Central memory CD8-positive, alpha-beta T cell (primary cell): ENCODE results near the gene KLF7.
"Not testable (repeated sequence)": the region's sequence is repeated elsewhere in the genome, so short reads cannot be mapped to it uniquely, and the experiment has no call there.

Source experiments
- ATAC-seq: fragments of 150-1000 bp; cut with Tn5 transposase; replicated peaks from 2 replicates; pipeline ENCODE4 v1.10.0; 2022; ENCODE audit warnings: mild to moderate bottlenecking, moderate FRiP score, moderate number of reproducible peaks; ENCODE audit not compliant: poor library complexity, severe bottlenecking; ENCODE audit errors: extremely low read depth
- DNase-seq, 2 donors: peaks; one replicate each; pipeline ENCODE4 v3.0.0; 2021; ENCODE audit warnings: low spot score in 2 of 2
- H3K27ac Mint-ChIP-seq: one replicate; pipeline ENCODE4 v1.8.0; 2022; ENCODE audit warnings: low read depth, mild to moderate bottlenecking, moderate library complexity, mixed read lengths
- H3K27me3 Mint-ChIP-seq: one replicate; pipeline ENCODE4 v1.8.0; 2022; ENCODE audit warnings: mixed read lengths
- H3K36me3 Mint-ChIP-seq: one replicate; pipeline ENCODE4 v1.8.0; 2022; ENCODE audit warnings: mild to moderate bottlenecking, moderate library complexity, mixed read lengths; ENCODE audit not compliant: insufficient read depth
- H3K4me1 Mint-ChIP-seq: one replicate; pipeline ENCODE4 v1.8.0; 2022; ENCODE audit warnings: mixed read lengths
- H3K4me3 Mint-ChIP-seq: one replicate; pipeline ENCODE4 v1.8.0; 2022; ENCODE audit warnings: mild to moderate bottlenecking, moderate library complexity, mixed read lengths
- H3K9me3 Mint-ChIP-seq: one replicate; pipeline ENCODE4 v1.8.0; 2022; ENCODE audit warnings: mixed read lengths

The KLF7 gene

DNA sequence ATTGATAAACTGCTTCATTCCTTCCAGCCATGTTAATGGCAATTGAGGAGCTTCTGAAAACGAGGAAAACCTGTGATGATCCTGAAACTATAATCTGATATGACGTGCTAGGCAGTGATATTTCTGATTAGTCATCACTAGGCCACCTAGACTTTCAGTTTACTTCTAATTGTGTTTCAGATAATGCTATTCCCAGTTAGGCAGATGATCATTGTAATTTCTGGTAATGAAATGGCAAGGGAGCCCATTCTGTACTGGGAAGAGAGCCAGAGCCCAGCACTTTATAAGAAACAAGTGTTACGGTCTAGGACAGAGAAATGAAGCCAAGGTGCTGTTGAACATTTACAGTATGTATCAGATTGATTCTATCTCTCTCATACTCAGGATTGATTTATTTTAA, 120.2 kb downstream of the KLF7 start:
- Mint-ChIP-seq H3K27me3 (peaks cover 9% of the 10 kb centered on the region), H3K36me3 (no peaks in the 10 kb centered on the region), H3K4me3 (no peak overlapping the region), H3K4me1 (peaks cover 5% of the 10 kb centered on the region), H3K27ac (no peak overlapping the region), H3K9me3 (no peaks in the 10 kb centered on the region)
- DNase-seq (no peak), ATAC-seq (no peak)

DNA sequence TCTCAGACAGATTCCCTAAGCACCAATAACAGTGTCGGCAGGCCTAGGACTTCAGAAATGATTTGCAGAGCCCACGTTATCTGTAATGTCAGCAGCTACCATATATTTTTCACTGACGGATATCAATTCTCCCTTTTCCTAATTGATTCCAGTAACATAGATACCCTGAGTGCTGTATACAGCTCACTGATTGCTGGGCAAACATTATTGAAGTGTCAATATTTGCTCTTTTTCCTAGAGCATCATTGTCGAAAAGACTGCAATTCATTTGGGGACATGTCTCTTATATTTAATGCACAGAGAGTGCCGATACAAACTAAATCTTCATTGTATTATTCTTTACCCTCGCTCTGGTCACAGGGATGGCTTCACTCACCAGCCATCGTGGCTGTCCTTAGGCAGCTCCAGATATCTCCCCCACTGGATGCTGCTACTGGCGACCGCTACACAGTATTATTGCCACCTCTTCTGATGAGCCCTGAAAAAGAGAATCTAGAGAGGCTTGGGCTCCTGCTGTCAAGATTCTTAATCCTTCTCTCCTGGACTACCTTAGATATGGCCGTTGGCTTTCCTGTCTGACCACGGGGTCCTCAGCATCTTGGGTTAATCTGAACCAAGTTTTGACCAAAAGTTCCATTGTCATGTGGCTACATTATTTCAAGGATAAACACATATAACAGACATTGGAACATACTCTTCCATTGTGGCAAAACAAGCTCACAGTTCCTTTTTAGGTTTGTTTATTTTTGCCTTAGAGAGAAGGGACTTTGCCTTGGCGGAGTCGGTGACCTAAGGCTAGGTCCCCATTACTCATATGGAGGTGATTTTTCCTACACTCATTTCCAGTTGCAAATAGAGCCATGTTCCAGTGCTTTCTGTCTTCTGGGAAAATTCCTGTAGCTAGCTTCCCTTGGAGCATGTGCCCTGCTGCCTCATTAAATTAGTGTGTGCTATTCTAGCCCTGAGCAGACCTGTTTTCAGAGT, 121.1 kb downstream of the KLF7 start:
- peaks cover 9% of the 10 kb centered on the region for H3K27me3 Mint-ChIP-seq
- H3K4me1 Mint-ChIP-seq = peaks cover 5% of the 10 kb centered on the region
- DNase-seq (no peak), ATAC-seq (no peak)
- H3K27ac Mint-ChIP-seq = no peak overlapping the region
- H3K9me3 Mint-ChIP-seq = no peaks in the 10 kb centered on the region
- no peaks in the 10 kb centered on the region for H3K36me3 Mint-ChIP-seq
- no peak overlapping the region for H3K4me3 Mint-ChIP-seq

DNA sequence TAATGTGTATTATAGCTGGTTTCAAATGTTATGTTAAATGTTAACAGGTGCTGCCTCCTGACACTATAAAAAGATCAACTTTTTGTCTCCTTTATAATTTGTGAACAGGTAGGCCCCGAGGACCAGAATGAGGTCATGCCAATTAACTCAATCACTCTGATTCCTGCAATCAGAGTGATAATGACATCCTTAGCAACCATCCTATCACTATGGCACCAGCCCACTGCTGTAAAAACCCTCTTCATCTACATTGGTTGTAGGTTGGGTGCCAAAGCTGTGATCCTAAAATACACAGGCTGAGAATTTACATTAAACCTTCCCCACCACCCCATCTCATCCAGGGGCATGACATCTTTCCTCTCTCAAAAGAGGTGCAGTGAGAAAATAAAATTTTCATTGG, 122.9 kb downstream of the KLF7 start:
- H3K36me3 Mint-ChIP-seq = no peaks in the 10 kb centered on the region
- H3K27ac Mint-ChIP-seq = no peak overlapping the region
- no peak overlapping the region for H3K4me3 Mint-ChIP-seq
- peaks cover 5% of the 10 kb centered on the region for H3K4me1 Mint-ChIP-seq
- DNase-seq (no peak), ATAC-seq (no peak)
- peaks cover 9% of the 10 kb centered on the region for H3K27me3 Mint-ChIP-seq
- H3K9me3 Mint-ChIP-seq = no peaks in the 10 kb centered on the region

DNA sequence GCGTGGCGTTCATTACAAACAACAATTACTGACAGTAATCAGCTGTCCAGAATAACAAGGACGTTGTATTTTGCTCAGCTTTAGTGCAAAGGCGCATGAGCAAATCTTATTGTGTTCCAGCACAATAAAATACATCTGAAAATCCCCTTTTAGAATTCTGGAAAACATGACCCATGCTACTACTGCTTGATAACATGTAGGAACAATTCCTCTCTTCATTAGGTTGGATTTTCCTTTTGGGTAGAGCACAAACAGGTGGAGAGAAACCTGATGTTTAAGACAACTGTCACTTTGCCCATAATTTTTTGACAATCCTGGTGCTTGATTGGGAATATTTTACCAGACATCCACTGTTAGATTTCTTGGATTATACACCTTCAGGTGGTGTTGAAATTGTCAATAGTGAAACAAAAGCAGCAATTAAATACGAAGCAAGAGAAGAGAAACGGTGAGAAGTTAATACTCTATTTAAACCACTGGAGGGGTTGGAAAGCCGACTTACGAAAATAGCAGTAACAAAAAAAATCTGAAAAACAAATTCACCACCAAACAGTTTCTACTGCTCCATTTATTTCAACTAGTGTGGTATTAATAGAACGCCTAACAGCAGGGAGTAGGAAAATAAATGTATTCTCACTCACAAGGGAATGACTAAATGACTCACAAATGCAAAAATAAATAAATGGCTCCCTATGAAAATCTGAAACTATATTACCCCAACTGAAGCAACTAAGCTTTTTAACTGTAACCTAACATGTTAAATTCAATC, 123.8 kb downstream of the KLF7 start:
- ATAC-seq (no peak), DNase-seq (no peak)
- H3K9me3 Mint-ChIP-seq = no peaks in the 10 kb centered on the region
- no peaks in the 10 kb centered on the region for H3K36me3 Mint-ChIP-seq
- H3K27ac Mint-ChIP-seq = no peak overlapping the region
- H3K4me1 Mint-ChIP-seq = peaks cover 4% of the 10 kb centered on the region
- H3K27me3 Mint-ChIP-seq = peaks cover 9% of the 10 kb centered on the region
- no peak overlapping the region for H3K4me3 Mint-ChIP-seq

DNA sequence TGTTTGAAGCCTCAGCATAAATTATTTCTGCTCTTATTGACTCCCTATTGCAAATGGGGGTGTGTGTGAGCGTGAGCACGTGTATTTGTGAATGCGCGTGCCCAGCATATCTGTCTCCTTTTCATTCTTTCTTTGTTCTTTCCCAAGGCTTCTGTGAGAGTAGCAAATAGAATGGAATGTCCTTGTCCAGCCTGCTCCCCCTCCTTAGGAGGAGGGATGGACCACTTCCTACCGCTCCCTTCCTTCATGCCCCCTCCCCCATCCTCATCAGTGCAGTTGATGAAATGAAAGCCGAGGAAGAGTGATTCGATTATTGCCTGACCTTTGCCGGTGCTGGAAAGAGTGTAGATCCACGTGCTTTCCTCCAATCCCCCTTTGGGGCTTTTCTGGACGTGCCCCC, 124.5 kb downstream of the KLF7 start:
- Mint-ChIP-seq H3K4me3 (no peak overlapping the region), H3K27me3 (peaks cover 9% of the 10 kb centered on the region), H3K9me3 (no peaks in the 10 kb centered on the region), H3K36me3 (no peaks in the 10 kb centered on the region), H3K4me1 (no peaks in the 10 kb centered on the region), H3K27ac (no peak overlapping the region)
- ATAC-seq (no peak), DNase-seq (no peak)

DNA sequence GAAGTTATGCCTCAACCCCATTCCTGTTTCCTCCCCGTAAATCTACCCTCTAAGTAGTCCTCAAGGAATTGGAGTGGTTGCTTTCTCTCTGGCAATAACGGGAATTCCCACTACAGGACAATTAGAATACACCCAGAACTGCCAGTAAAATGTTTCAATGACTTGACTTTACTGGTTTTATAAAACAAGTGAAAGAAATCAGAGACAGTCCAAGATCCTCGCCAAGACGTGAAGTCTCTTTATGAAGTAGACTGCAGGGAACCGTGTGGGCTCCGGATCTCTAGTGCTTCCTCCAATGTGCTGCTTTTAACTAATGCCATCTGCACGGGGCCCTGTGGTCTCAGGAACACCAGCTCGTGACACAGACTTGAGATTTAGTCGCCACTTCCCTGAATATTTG, 125.1 kb downstream of the KLF7 start:
- Mint-ChIP-seq H3K4me3 (no peak overlapping the region), H3K36me3 (no peaks in the 10 kb centered on the region), H3K4me1 (no peaks in the 10 kb centered on the region), H3K27me3 (peaks cover 9% of the 10 kb centered on the region), H3K27ac (no peak overlapping the region), H3K9me3 (no peaks in the 10 kb centered on the region)
- ATAC-seq (no peak), DNase-seq (no peak)

DNA sequence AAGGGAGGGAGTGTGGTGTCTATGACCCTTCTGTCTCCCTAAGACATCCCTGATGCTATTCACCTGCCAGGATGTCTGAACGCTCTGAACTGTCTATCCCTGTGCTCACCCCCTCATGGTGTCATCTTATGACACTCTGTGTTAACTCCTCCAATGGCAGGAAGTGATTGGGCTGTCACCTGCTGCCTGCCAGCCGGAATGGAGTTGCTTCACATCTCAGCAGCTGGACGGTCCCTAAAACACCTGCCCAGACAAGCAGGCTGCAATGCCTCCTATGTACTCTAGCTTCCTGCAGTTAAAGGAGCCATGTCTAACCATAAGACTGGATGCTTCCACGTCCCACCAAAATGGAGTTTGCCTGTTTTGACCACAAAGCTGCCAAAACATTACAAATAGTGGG, 126.5 kb downstream of the KLF7 start:
- H3K27ac Mint-ChIP-seq = no peak overlapping the region
- no peak for DNase-seq
- ATAC-seq = no peak
- no peaks in the 10 kb centered on the region for H3K36me3 Mint-ChIP-seq
- H3K4me3 Mint-ChIP-seq = no peak overlapping the region
- H3K4me1 Mint-ChIP-seq = no peaks in the 10 kb centered on the region
- no peaks in the 10 kb centered on the region for H3K9me3 Mint-ChIP-seq
- peaks cover 9% of the 10 kb centered on the region for H3K27me3 Mint-ChIP-seq

DNA sequence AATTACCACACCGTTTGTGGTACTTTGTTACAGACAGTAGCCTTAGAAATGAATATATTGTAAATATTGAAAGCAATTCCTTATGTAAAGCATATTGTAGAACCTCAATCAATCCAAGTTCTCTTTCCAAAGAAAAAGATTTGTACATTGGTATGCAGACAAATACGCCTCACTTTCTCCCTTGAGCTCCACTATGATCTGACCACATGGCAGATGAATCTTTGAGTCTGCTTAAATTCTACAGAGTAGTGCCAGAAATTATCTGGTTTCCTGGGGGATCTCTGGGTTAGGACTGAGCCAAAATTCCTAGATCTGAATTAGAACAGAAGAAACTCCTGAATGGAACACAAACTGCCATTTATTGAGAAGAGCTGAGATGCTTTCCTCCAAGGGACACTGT, 127.4 kb downstream of the KLF7 start:
- H3K36me3 Mint-ChIP-seq = no peaks in the 10 kb centered on the region
- H3K27ac Mint-ChIP-seq = no peak overlapping the region
- peaks cover 3% of the 10 kb centered on the region for H3K9me3 Mint-ChIP-seq
- no peak for ATAC-seq
- no peaks in the 10 kb centered on the region for H3K4me1 Mint-ChIP-seq
- H3K4me3 Mint-ChIP-seq = no peak overlapping the region
- no peak for DNase-seq
- peaks cover 6% of the 10 kb centered on the region for H3K27me3 Mint-ChIP-seq

DNA sequence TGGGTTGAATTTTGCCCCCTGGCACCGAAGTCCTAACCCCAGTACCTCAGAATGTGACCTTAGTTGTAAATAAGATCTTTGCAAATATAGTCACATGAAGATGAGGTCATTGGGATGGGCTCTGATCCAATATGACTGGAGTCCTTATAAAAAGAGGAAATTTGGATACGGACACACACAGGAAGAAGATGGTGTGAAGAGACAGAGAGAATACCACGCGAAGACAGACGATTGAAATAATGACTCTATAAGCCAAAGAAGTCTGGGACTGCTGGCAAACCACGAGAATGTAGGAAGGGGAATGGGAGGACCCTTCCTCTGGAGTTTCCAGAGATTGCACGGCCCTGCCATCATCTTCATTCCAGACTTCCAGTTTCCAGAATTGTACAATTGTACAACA, 127.9 kb downstream of the KLF7 start:
- Mint-ChIP-seq H3K4me3 (no peak overlapping the region), H3K36me3 (no peaks in the 10 kb centered on the region), H3K4me1 (no peaks in the 10 kb centered on the region), H3K27me3 (peaks cover 2% of the 10 kb centered on the region), H3K9me3 (peaks cover 7% of the 10 kb centered on the region), H3K27ac (no peak overlapping the region)
- ATAC-seq (no peak), DNase-seq (no peak)

DNA sequence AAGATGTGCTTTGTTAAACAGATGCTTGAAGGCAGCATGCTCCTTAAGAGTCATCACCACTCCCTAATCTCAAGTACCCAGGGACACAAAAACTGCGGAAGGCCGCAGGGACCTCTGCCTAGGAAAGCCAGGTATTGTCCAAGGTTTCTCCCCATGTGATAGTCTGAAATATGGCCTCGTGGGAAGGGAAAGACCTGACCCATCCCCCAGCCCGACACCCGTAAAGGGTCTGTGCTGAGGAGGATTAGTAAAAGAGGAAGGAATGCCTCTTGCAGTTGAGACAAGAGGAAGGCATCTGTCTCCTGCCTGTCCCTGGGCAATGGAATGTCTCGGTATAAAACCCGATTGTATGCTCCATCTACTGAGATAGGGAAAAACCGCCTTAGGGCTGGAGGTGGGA, 128.7 kb downstream of the KLF7 start:
- not testable (repeated sequence) for H3K27ac Mint-ChIP-seq, H3K27me3 Mint-ChIP-seq, H3K4me3 Mint-ChIP-seq, DNase-seq, H3K36me3 Mint-ChIP-seq, H3K4me1 Mint-ChIP-seq, ATAC-seq
- peaks cover 12% of the 10 kb centered on the region for H3K9me3 Mint-ChIP-seq

DNA sequence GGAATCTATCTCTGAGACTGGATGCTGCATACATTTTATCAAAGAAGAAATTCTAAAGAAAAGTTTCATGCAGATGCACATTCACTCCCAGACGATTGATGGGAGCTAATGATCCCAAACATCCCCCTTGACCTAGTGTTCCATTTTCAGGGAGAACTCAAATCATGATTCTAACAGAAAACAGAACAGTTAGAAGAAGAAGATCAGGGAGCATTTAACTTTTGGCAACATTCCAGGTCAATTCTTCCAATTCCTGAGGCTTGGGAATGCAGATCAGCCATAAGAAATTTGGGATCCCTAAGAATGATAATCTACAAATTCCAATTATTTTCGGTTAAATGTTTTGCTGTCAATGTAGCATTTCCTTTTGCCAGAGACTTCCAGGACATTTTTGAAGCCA, 129.9 kb downstream of the KLF7 start:
- peaks cover 16% of the 10 kb centered on the region for H3K9me3 Mint-ChIP-seq

DNA sequence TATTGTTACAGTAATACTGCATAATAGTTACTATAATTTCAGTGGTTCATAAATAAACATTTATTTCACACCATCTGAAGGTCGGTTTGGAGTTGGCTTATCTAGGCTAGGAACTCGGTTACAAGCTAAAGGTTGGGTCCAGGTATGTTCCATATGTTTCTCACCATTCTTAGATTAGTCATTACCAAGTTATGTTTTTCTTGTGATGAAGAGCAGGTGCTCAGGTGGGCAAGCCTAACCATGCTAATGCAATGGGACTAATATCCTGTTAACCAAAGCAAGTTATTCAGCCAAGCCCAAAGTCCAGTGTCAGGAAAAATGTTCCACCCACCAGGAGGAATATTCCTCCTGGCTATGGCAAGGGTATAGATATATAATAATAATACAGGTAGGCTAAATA, 133.3 kb downstream of the KLF7 start:
- Mint-ChIP-seq H3K27ac (no peak overlapping the region), H3K4me1 (no peaks in the 10 kb centered on the region), H3K27me3 (no peaks in the 10 kb centered on the region), H3K36me3 (no peaks in the 10 kb centered on the region), H3K4me3 (no peak overlapping the region), H3K9me3 (peaks cover 16% of the 10 kb centered on the region)
- no peak for DNase-seq
- ATAC-seq = no peak

More for the DNA sequence above, 129.9 kb downstream of the KLF7 start:
- ATAC-seq (no peak), DNase-seq (no peak)
- H3K27me3 Mint-ChIP-seq = no peaks in the 10 kb centered on the region
- H3K4me1 Mint-ChIP-seq = no peaks in the 10 kb centered on the region
- H3K27ac Mint-ChIP-seq = no peak overlapping the region
- H3K36me3 Mint-ChIP-seq = no peaks in the 10 kb centered on the region
- H3K4me3 Mint-ChIP-seq = no peak overlapping the region
